Measurements from ENCODE around the gene TRERF1. TPM values are rescaled to one million over a fixed set of nuclear protein-coding genes. Genes with fewer than 3 reads are reported as not detected.

TRERF1 gene
- total and polyA plus RNA-seq, 5 donors from 2014 or later = 2.3 to 55.7 (median 4.7) TPM

GRCh38 chr6:42391441-42391840, 60.3 kb downstream of the TRERF1 start:
- ATAC-seq (ENCODE audit: low read depth in 2 of 2) = no peak

DNA sequence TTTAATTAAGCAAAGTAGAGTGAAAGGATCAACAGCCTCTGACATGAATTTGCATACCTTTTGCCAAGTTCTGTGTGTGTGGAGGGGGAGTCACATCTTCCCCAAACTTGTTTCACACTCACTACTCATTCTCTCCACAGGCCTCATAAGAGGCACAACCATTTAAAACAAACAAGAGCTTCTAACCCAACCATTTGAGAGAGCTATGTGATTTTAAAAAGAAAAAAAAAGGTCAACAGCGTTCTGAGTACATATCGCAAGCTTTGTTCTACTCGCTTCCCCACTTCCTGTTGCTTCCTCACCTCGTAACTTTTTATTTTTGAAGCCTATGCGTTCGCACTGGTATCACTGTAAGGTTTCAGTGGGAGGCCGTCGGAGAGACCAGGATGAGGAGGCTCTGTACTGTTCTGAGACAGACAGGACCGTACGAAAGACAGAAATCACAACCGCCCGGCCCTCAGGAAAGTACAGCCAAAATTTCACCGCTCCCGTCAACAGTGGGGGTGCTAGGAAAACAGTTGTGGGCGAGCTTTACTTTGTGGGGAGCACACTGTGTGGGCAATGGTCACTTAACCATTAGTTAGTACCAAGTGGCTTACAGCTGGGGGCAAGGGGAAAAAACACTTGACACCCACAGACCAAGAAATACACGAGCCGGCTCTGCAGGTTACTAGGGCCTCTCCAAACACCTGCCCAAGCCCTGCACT, 61.3 kb downstream of the TRERF1 start:
- peak overlapping the region; percentile 85 to 91 (median 90) for H3K4me3 Mint-ChIP-seq
- peak overlapping the region; percentile 99 to 100 (median 99) for H3K27ac Mint-ChIP-seq
- Histone ChIP-seq H3K4me1 (ENCODE audit: control insufficient read depth, insufficient read depth, low read length, poor library complexity, severe bottlenecking) (peaks cover 98% of the 10 kb centered on the region), H3K27ac (ENCODE audit: insufficient read depth, low read length, poor library complexity, severe bottlenecking) (peak overlapping the region; percentile 87), H3K36me3 (ENCODE audit: control insufficient read depth, insufficient read depth, low read length) (no peaks in the 10 kb centered on the region), H3K27me3 (ENCODE audit: control insufficient read depth, insufficient read depth, low read length) (no peaks in the 10 kb centered on the region), H3K4me3 (ENCODE audit: low read depth, low read length) (peak overlapping the region; percentile 75), H3K9me3 (ENCODE audit: control insufficient read depth in 2 of 2, low read length in 2 of 2) (no peaks in the 10 kb centered on the region)
- DNase-seq (peak in 2 of 3 donors; percentile 81 to 88), ATAC-seq (ENCODE audit: low read depth in 2 of 2) (peak; percentile 78 to 82)
- no peaks in the 10 kb centered on the region for H3K9me3 Mint-ChIP-seq
- H3K36me3 Mint-ChIP-seq = no peaks in the 10 kb centered on the region
- no peaks in the 10 kb centered on the region for H3K27me3 Mint-ChIP-seq
- peaks cover 44 to 98% (median 79%) of the 10 kb centered on the region in 4 donors for H3K4me1 Mint-ChIP-seq

More at GRCh38 chr6:42391441-42391840, 60.3 kb downstream of the TRERF1 start:
- Mint-ChIP-seq H3K27ac (peak overlapping the region; percentile 99 to 100 (median 99)), H3K27me3 (no peaks in the 10 kb centered on the region), H3K36me3 (no peaks in the 10 kb centered on the region), H3K4me1 (peaks cover 40 to 96% (median 73%) of the 10 kb centered on the region in 4 donors), H3K9me3 (no peaks in the 10 kb centered on the region), H3K4me3 (peak overlapping the region; percentile 38 to 91 (median 88))
- peak overlapping the region; percentile 87 for H3K27ac ChIP-seq (ENCODE audit: insufficient read depth, low read length, poor library complexity, severe bottlenecking)
- no peaks in the 10 kb centered on the region for H3K27me3 ChIP-seq (ENCODE audit: control insufficient read depth, insufficient read depth, low read length)
- H3K9me3 ChIP-seq (ENCODE audit: control insufficient read depth in 2 of 2, low read length in 2 of 2) = no peaks in the 10 kb centered on the region
- H3K4me3 ChIP-seq (ENCODE audit: low read depth, low read length) = peak overlapping the region; percentile 75
- peaks cover 88% of the 10 kb centered on the region for H3K4me1 ChIP-seq (ENCODE audit: control insufficient read depth, insufficient read depth, low read length, poor library complexity, severe bottlenecking)
- H3K36me3 ChIP-seq (ENCODE audit: control insufficient read depth, insufficient read depth, low read length) = no peaks in the 10 kb centered on the region
- DNase-seq = no peak

DNA sequence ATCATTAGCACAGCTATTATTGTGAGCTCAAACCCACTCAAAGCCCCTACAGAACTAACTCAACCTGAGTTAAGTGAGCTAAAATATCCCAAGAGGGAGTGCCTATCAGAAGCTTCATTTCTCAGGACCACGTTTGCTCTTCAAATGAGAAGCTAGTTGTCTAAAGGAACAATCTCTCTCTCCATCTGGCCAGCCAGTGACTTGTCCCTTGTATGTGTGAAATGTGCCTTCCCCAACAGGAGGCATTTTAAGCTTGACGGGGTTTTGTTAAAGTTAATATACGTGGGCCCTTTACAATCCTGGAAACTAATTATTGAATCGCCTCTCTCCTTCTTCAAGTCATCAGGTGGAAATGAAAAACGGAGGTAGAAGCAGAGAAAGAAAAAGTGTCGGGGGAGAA, 62.0 kb downstream of the TRERF1 start:
- Histone ChIP-seq H3K9me3 (ENCODE audit: control insufficient read depth in 2 of 2, low read length in 2 of 2) (no peaks in the 10 kb centered on the region), H3K27me3 (ENCODE audit: control insufficient read depth, insufficient read depth, low read length) (no peaks in the 10 kb centered on the region), H3K27ac (ENCODE audit: insufficient read depth, low read length, poor library complexity, severe bottlenecking) (peak overlapping the region; percentile 87), H3K4me3 (ENCODE audit: low read depth, low read length) (peak overlapping the region; percentile 75), H3K36me3 (ENCODE audit: control insufficient read depth, insufficient read depth, low read length) (no peaks in the 10 kb centered on the region), H3K4me1 (ENCODE audit: control insufficient read depth, insufficient read depth, low read length, poor library complexity, severe bottlenecking) (peaks cover 95% of the 10 kb centered on the region)
- no peak for DNase-seq
- Mint-ChIP-seq H3K4me3 (peak overlapping the region; percentile 85 to 91 (median 90)), H3K4me1 (peaks cover 41 to 98% (median 78%) of the 10 kb centered on the region in 4 donors), H3K9me3 (no peaks in the 10 kb centered on the region), H3K27me3 (no peaks in the 10 kb centered on the region), H3K27ac (peak overlapping the region; percentile 99 to 100 (median 99)), H3K36me3 (no peaks in the 10 kb centered on the region)
- ATAC-seq (ENCODE audit: low read depth in 2 of 2) = no peak

DNA sequence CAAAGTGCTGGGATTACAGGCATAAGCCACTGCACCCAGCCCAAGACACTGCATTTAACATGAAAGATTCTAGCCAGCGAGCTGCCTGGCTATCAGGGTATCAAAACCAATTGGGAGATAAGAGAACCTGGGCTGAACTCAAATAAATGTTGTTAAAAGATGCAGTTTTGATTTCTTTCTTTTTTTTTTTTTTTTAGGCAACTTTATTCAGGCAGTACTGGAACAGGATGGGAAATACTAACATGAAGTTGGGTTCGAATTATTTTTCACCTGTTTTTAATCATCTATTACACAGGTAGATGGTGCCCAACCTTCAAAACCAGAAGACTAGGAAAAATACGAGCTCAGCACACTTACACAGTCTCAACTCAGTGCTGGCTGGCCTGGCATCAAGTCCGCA, 63.7 kb downstream of the TRERF1 start:
- H3K4me3 Mint-ChIP-seq = peak overlapping the region; percentile 70 to 76 (median 72)
- Histone ChIP-seq H3K36me3 (ENCODE audit: control insufficient read depth, insufficient read depth, low read length) (no peaks in the 10 kb centered on the region), H3K9me3 (ENCODE audit: control insufficient read depth in 2 of 2, low read length in 2 of 2) (no peaks in the 10 kb centered on the region), H3K27me3 (ENCODE audit: control insufficient read depth, insufficient read depth, low read length) (no peaks in the 10 kb centered on the region), H3K4me1 (ENCODE audit: control insufficient read depth, insufficient read depth, low read length, poor library complexity, severe bottlenecking) (peaks cover 89% of the 10 kb centered on the region), H3K4me3 (ENCODE audit: low read depth, low read length) (peak overlapping the region; percentile 75), H3K27ac (ENCODE audit: insufficient read depth, low read length, poor library complexity, severe bottlenecking) (peak overlapping the region; percentile 87)
- no peaks in the 10 kb centered on the region for H3K27me3 Mint-ChIP-seq
- DNase-seq = no peak
- no peak for ATAC-seq (ENCODE audit: low read depth in 2 of 2)
- H3K36me3 Mint-ChIP-seq = peaks cover 10% of the 10 kb centered on the region
- peak overlapping the region; percentile 99 to 100 (median 99) for H3K27ac Mint-ChIP-seq
- H3K4me1 Mint-ChIP-seq = peaks cover 35 to 99% (median 72%) of the 10 kb centered on the region in 4 donors
- no peaks in the 10 kb centered on the region for H3K9me3 Mint-ChIP-seq

- peaks cover 87% of the 10 kb centered on the region for H3K4me1 ChIP-seq (ENCODE audit: control insufficient read depth, insufficient read depth, low read length, poor library complexity, severe bottlenecking)
- Mint-ChIP-seq H3K36me3 (peaks cover 10% of the 10 kb centered on the region), H3K27ac (peak overlapping the region; percentile 60 to 99 (median 93)), H3K9me3 (no peaks in the 10 kb centered on the region), H3K4me3 (peak overlapping the region; percentile 65 to 88 (median 73)), H3K4me1 (peaks cover 32 to 94% (median 71%) of the 10 kb centered on the region in 4 donors), H3K27me3 (no peaks in the 10 kb centered on the region)
- H3K9me3 ChIP-seq (ENCODE audit: control insufficient read depth in 2 of 2, low read length in 2 of 2) = no peaks in the 10 kb centered on the region
- peak overlapping the region; percentile 75 for H3K4me3 ChIP-seq (ENCODE audit: low read depth, low read length)
- no peaks in the 10 kb centered on the region for H3K27me3 ChIP-seq (ENCODE audit: control insufficient read depth, insufficient read depth, low read length)
- peak; percentile 21 to 81 (median 78) for DNase-seq
- no peaks in the 10 kb centered on the region for H3K36me3 ChIP-seq (ENCODE audit: control insufficient read depth, insufficient read depth, low read length)
- ATAC-seq (ENCODE audit: low read depth in 2 of 2) = peak; percentile 64 to 73
- peak overlapping the region; percentile 87 for H3K27ac ChIP-seq (ENCODE audit: insufficient read depth, low read length, poor library complexity, severe bottlenecking)
Measured at GRCh38 chr6:42387336-42387735, 64.4 kb downstream of the TRERF1 start.

GRCh38 chr6:42385339-42385738, 66.4 kb downstream of the TRERF1 start:
- Mint-ChIP-seq H3K36me3 (peaks cover 14% of the 10 kb centered on the region), H3K4me3 (peak overlapping the region in 3 of 4 donors; percentile 39 to 62 (median 46)), H3K9me3 (no peaks in the 10 kb centered on the region), H3K4me1 (peaks cover 35 to 86% (median 64%) of the 10 kb centered on the region in 4 donors), H3K27ac (peak overlapping the region; percentile 55 to 99 (median 82)), H3K27me3 (no peaks in the 10 kb centered on the region)
- H3K4me3 ChIP-seq (ENCODE audit: low read depth, low read length) = no peak overlapping the region
- H3K4me1 ChIP-seq (ENCODE audit: control insufficient read depth, insufficient read depth, low read length, poor library complexity, severe bottlenecking) = peaks cover 80% of the 10 kb centered on the region
- no peaks in the 10 kb centered on the region for H3K27me3 ChIP-seq (ENCODE audit: control insufficient read depth, insufficient read depth, low read length)
- no peaks in the 10 kb centered on the region for H3K36me3 ChIP-seq (ENCODE audit: control insufficient read depth, insufficient read depth, low read length)
- H3K27ac ChIP-seq (ENCODE audit: insufficient read depth, low read length, poor library complexity, severe bottlenecking) = no peak overlapping the region
- H3K9me3 ChIP-seq (ENCODE audit: control insufficient read depth in 2 of 2, low read length in 2 of 2) = no peaks in the 10 kb centered on the region
- DNase-seq = no peak
- ATAC-seq (ENCODE audit: low read depth in 2 of 2) = no peak

- H3K9me3 ChIP-seq (ENCODE audit: control insufficient read depth in 2 of 2, low read length in 2 of 2) = no peaks in the 10 kb centered on the region
- peak overlapping the region in 2 of 3 donors; percentile 31 to 72 for H3K27ac Mint-ChIP-seq
- no peaks in the 10 kb centered on the region for H3K27me3 ChIP-seq (ENCODE audit: control insufficient read depth, insufficient read depth, low read length)
- H3K27me3 Mint-ChIP-seq = no peaks in the 10 kb centered on the region
- no peaks in the 10 kb centered on the region for H3K36me3 ChIP-seq (ENCODE audit: control insufficient read depth, insufficient read depth, low read length)
- no peak overlapping the region for H3K4me3 ChIP-seq (ENCODE audit: low read depth, low read length)
- ATAC-seq (ENCODE audit: low read depth in 2 of 2) (no peak), DNase-seq (no peak)
- H3K9me3 Mint-ChIP-seq = no peaks in the 10 kb centered on the region
- peaks cover 28 to 85% (median 61%) of the 10 kb centered on the region in 4 donors for H3K4me1 Mint-ChIP-seq
- H3K4me3 Mint-ChIP-seq = peak overlapping the region in 2 of 4 donors; percentile 41 to 46
- H3K36me3 Mint-ChIP-seq = peaks cover 14% of the 10 kb centered on the region
- H3K27ac ChIP-seq (ENCODE audit: insufficient read depth, low read length, poor library complexity, severe bottlenecking) = no peak overlapping the region
- peaks cover 74% of the 10 kb centered on the region for H3K4me1 ChIP-seq (ENCODE audit: control insufficient read depth, insufficient read depth, low read length, poor library complexity, severe bottlenecking)
Measured at GRCh38 chr6:42383421-42384205, 68.1 kb downstream of the TRERF1 start.

Measured in CD4-positive, CD25-positive, alpha-beta regulatory T cell (primary cell).